Measurements from ENCODE around the gene DCP1B. TPM values are rescaled to one million over a fixed set of nuclear protein-coding genes. Genes with fewer than 3 reads are reported as not detected.

The DCP1B gene
- total RNA-seq, 1 experiment from 2014 or later: 11.8 TPM

DNA sequence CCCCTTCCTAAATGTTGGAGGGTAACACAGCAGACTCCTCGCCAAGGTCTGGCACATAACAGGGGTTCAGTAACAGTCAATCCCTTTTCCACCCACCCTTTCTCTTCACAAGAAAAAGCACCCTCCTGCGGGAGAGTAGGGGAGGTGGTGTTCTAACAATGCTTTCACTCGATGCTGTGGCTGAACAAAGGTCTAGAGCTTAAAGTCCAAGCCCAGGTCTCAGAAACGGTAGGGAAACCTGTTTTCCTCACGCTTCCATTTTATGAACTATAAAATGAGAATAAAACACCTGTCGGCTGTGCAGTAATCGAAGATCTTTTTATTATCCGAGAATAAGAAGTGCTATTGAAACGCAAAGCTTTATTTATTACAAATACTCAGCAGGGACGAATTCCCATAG is 64.9 kb downstream of the DCP1B start:
- H3K36me3 ChIP-seq: no peaks in the 10 kb centered on the region
- H3K4me1 ChIP-seq: peaks cover 2% of the 10 kb centered on the region; the same call in 1 of the 2 replicates
- H3K9me3 ChIP-seq (replicated peaks): no peaks in the 10 kb centered on the region
- no peak for DNase-seq
- no peak overlapping the region for H3K27ac ChIP-seq
- no peaks in the 10 kb centered on the region for H3K27me3 ChIP-seq
- no peak overlapping the region for H3K4me3 ChIP-seq

DNA sequence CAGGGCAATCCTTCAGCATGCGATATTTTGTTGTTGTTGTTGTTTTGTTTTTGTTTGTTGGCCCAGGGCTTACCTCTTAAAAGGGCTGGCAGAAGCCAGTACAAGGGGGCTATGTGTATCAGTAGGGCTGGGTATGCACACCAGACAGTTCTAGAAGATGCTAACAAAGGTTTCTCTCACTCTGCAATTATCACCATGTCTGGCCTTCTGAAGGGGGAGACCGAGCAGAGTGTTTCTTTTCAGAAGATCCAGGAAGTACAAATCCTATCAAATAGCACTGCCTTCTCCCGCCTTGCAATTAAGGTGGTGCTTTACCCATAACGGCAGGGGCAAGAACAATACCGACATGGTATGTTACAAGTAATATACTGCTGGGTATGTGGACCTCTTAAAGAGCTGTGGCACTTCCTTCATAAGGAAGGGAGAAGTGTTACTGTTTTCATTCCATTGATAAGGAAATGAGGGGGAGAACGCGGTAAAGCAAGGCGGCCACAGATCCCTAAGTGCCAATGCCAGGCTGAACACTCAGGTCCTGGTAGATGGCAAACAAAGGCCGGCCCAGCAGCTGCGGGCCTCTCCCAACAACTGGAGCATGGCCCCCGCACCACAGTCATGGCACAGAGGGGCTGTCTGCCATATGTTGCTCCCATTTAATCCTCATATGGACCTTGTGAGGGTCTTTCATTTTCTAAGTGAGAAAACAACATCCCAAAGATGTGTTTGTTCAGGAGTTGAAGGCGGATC is 66.6 kb downstream of the DCP1B start:
- H3K9me3 ChIP-seq (replicated peaks): no peaks in the 10 kb centered on the region
- no peaks in the 10 kb centered on the region for H3K27me3 ChIP-seq
- peaks cover 16% of the 10 kb centered on the region for H3K4me1 ChIP-seq
- DNase-seq: no peak
- H3K4me3 ChIP-seq: no peak overlapping the region
- H3K27ac ChIP-seq: no peak overlapping the region
- H3K36me3 ChIP-seq: no peaks in the 10 kb centered on the region

DNA sequence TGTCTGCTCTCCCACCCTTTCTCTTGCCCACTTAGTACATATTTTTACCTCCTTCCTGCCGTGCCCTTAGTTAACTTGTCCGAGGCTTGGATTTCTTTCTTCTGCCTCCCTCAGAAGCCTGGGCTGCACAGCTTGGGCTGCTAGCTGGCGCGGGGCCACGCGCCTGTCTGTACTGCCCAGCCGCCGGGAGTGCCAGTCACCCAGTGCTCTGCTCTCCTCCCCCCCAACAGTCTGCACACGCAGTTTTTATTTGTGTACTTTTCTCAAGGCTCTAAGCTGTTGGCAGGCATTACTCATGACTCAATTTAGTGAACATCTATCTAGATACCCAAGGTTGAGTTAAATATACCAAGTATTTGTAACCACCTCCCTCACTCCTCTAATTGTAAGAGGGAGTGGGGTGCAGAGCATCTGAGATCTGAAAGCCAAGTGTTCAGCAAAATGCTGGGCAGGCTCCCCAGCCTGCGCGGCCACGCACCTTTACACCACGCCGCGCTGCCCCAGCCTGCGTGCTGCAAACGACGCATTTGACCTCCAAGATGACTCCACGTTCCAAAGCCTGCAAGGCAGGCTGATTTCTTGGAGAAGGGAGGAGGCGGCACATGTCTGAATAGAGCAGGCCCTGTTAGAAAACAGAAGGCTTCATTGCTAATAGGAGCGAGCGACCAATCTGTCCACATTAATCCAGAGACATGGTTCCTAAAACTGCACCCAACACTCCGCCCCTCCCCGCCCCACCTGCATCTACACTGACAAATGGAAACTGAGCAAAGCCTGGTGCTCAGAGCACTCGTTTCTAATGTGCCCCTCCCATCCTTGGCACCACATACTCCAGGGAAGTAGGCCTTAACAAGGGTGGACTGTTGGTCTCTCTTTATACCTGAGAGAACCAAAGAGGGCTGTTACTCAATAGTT is 67.6 kb downstream of the DCP1B start:
- Histone ChIP-seq H3K4me3 (no peak overlapping the region), H3K27ac (no peak overlapping the region), H3K9me3 (replicated peaks) (no peaks in the 10 kb centered on the region), H3K36me3 (no peaks in the 10 kb centered on the region), H3K4me1 (peaks cover 23% of the 10 kb centered on the region), H3K27me3 (no peaks in the 10 kb centered on the region)
- no peak for DNase-seq

- H3K9me3 ChIP-seq (replicated peaks): no peaks in the 10 kb centered on the region
- no peak overlapping the region for H3K4me3 ChIP-seq
- peaks cover 25% of the 10 kb centered on the region for H3K4me1 ChIP-seq
- no peaks in the 10 kb centered on the region for H3K27me3 ChIP-seq
- DNase-seq: no peak
- H3K27ac ChIP-seq: no peak overlapping the region
- no peaks in the 10 kb centered on the region for H3K36me3 ChIP-seq
Measured at GRCh38 chr12:1935700-1936378, 68.4 kb downstream of the DCP1B start.

DNA sequence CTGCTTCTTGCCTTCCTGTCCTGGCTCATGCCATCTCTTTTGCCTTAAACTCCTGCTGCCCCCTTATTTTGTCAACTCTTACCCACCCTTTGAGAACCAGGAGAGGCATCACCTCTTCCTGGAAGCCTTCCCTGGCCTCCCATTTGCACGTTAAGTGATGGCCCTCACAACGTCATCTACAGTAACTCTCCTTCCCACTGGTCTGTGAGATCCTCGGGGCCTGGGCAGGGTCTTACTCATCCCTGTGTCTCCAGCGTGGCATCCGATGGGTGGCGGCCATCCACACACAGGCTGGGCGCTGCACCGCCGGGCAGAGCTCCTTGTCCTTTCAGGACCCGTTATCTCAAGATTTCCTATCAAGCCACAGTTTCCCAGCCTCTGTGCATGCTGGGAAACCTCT is 69.0 kb downstream of the DCP1B start:
- Histone ChIP-seq H3K27ac (no peak overlapping the region), H3K4me3 (no peak overlapping the region), H3K4me1 (peaks cover 26% of the 10 kb centered on the region), H3K36me3 (no peaks in the 10 kb centered on the region), H3K9me3 (replicated peaks) (no peaks in the 10 kb centered on the region), H3K27me3 (no peaks in the 10 kb centered on the region)
- no peak for DNase-seq

GRCh38 chr12:1934831-1935230 is 69.4 kb downstream of the DCP1B start:
- H3K4me3 ChIP-seq: no peak overlapping the region
- H3K4me1 ChIP-seq: peaks cover 26% of the 10 kb centered on the region
- no peak overlapping the region for H3K27ac ChIP-seq
- H3K9me3 ChIP-seq (replicated peaks): no peaks in the 10 kb centered on the region
- no peak for DNase-seq
- no peaks in the 10 kb centered on the region for H3K36me3 ChIP-seq
- H3K27me3 ChIP-seq: no peaks in the 10 kb centered on the region

- DNase-seq: no peak
- Histone ChIP-seq H3K4me1 (peaks cover 26% of the 10 kb centered on the region), H3K4me3 (no peak overlapping the region), H3K27ac (peak overlapping the region; percentile 69), H3K9me3 (replicated peaks) (no peaks in the 10 kb centered on the region), H3K27me3 (no peaks in the 10 kb centered on the region), H3K36me3 (no peaks in the 10 kb centered on the region)
Measured at GRCh38 chr12:1934068-1934467, 70.2 kb downstream of the DCP1B start.

GRCh38 chr12:1933342-1934051 is 70.8 kb downstream of the DCP1B start:
- DNase-seq: peak; percentile 97 to 98
- H3K4me1 ChIP-seq: peaks cover 26% of the 10 kb centered on the region
- H3K9me3 ChIP-seq (replicated peaks): no peaks in the 10 kb centered on the region
- H3K36me3 ChIP-seq: no peaks in the 10 kb centered on the region
- no peak overlapping the region for H3K4me3 ChIP-seq
- peak overlapping the region; percentile 69 for H3K27ac ChIP-seq
- no peaks in the 10 kb centered on the region for H3K27me3 ChIP-seq

- peak; percentile 41 to 59 for DNase-seq
- H3K27me3 ChIP-seq: no peaks in the 10 kb centered on the region
- peaks cover 26% of the 10 kb centered on the region for H3K4me1 ChIP-seq
- H3K4me3 ChIP-seq: peak overlapping the region; percentile 4; the same call in 1 of the 2 replicates
- H3K27ac ChIP-seq: no peak overlapping the region
- no peaks in the 10 kb centered on the region for H3K36me3 ChIP-seq
- no peaks in the 10 kb centered on the region for H3K9me3 ChIP-seq (replicated peaks)
Measured at GRCh38 chr12:1932264-1932777, 71.9 kb downstream of the DCP1B start.

- no peaks in the 10 kb centered on the region for H3K9me3 ChIP-seq (replicated peaks)
- H3K27ac ChIP-seq: no peak overlapping the region
- no peaks in the 10 kb centered on the region for H3K36me3 ChIP-seq
- H3K4me3 ChIP-seq: no peak overlapping the region
- no peak for DNase-seq
- peaks cover 26% of the 10 kb centered on the region for H3K4me1 ChIP-seq
- H3K27me3 ChIP-seq: no peaks in the 10 kb centered on the region
Measured at GRCh38 chr12:1931642-1932041, 72.6 kb downstream of the DCP1B start.

- Histone ChIP-seq H3K27me3 (no peaks in the 10 kb centered on the region), H3K27ac (no peak overlapping the region), H3K36me3 (no peaks in the 10 kb centered on the region), H3K4me1 (peaks cover 26% of the 10 kb centered on the region), H3K4me3 (no peak overlapping the region), H3K9me3 (replicated peaks) (no peaks in the 10 kb centered on the region)
- no peak for DNase-seq
Measured at GRCh38 chr12:1930803-1931597, 73.3 kb downstream of the DCP1B start.

- H3K4me1 ChIP-seq: peaks cover 26% of the 10 kb centered on the region
- no peaks in the 10 kb centered on the region for H3K9me3 ChIP-seq (replicated peaks)
- DNase-seq: no peak
- H3K36me3 ChIP-seq: no peaks in the 10 kb centered on the region
- no peak overlapping the region for H3K27ac ChIP-seq
- H3K27me3 ChIP-seq: no peaks in the 10 kb centered on the region
- H3K4me3 ChIP-seq: no peak overlapping the region
Measured at GRCh38 chr12:1929985-1930802, 74.1 kb downstream of the DCP1B start.

All from SJCRH30 (cell line).